ENCODE data around the gene OSBP2. TPM values are rescaled to one million over a fixed set of nuclear protein-coding genes. Genes with fewer than 3 reads are reported as not detected.

OSBP2 gene
- total RNA-seq, 3 donors from 2014 or later, result 2.9 to 5.3 (median 3.4) TPM

- no peak overlapping the region for H3K4me3 ChIP-seq
- H3K36me3 ChIP-seq (ENCODE audit: low read depth), result no peaks in the 10 kb centered on the region
- no peaks in the 10 kb centered on the region for H3K9me3 ChIP-seq
- intact Hi-C loops (cut with DNase I, micrococcal nuclease), result no loop called here
- DNase-seq, result no peak
- ATAC-seq, result no peak
- H3K4me1 ChIP-seq (ENCODE audit: low read depth), result no peaks in the 10 kb centered on the region
- TF ChIP-seq CTCF (IDR thresholded peaks at IDR 0.05), result no peak
Measured at GRCh38 chr22:30810105-30810504, 115.4 kb downstream of the OSBP2 start.

- no peak for TF ChIP-seq CTCF (IDR thresholded peaks at IDR 0.05)
- DNase-seq (no peak), ATAC-seq (no peak)
- Histone ChIP-seq H3K9me3 (no peaks in the 10 kb centered on the region), H3K4me1 (ENCODE audit: low read depth) (no peaks in the 10 kb centered on the region), H3K36me3 (ENCODE audit: low read depth) (no peaks in the 10 kb centered on the region), H3K4me3 (no peak overlapping the region)
- intact Hi-C loops (cut with DNase I, micrococcal nuclease), result no loop called here
Measured at GRCh38 chr22:30813936-30814335, 119.3 kb downstream of the OSBP2 start.

GRCh38 chr22:30816413-30816812 lies 121.7 kb downstream of the OSBP2 start:
- intact Hi-C loops (cut with DNase I, micrococcal nuclease), result no loop called here
- H3K4me1 ChIP-seq (ENCODE audit: low read depth), result no peaks in the 10 kb centered on the region
- ATAC-seq (no peak), DNase-seq (no peak)
- no peak overlapping the region for H3K4me3 ChIP-seq
- no peaks in the 10 kb centered on the region for H3K9me3 ChIP-seq
- no peak for TF ChIP-seq CTCF (IDR thresholded peaks at IDR 0.05)
- H3K36me3 ChIP-seq (ENCODE audit: low read depth), result no peaks in the 10 kb centered on the region

GRCh38 chr22:30821381-30821780 lies 126.7 kb downstream of the OSBP2 start:
- ATAC-seq (no peak), DNase-seq (no peak)
- Histone ChIP-seq H3K9me3 (no peaks in the 10 kb centered on the region), H3K36me3 (ENCODE audit: low read depth) (no peaks in the 10 kb centered on the region), H3K4me1 (ENCODE audit: low read depth) (peaks cover 9% of the 10 kb centered on the region), H3K4me3 (no peak overlapping the region)
- no peak for TF ChIP-seq CTCF (IDR thresholded peaks at IDR 0.05)
- intact Hi-C loops (cut with DNase I, micrococcal nuclease), result no loop called here

- DNase-seq, result no peak
- no peaks in the 10 kb centered on the region for H3K9me3 ChIP-seq
- intact Hi-C loops (cut with DNase I, micrococcal nuclease), result no loop called here
- H3K4me1 ChIP-seq (ENCODE audit: low read depth), result peaks cover 9% of the 10 kb centered on the region
- H3K36me3 ChIP-seq (ENCODE audit: low read depth), result no peaks in the 10 kb centered on the region
- no peak overlapping the region for H3K4me3 ChIP-seq
- no peak for ATAC-seq
- TF ChIP-seq CTCF (IDR thresholded peaks at IDR 0.05), result no peak
Measured at GRCh38 chr22:30821863-30822215, 127.2 kb downstream of the OSBP2 start.

All from mucosa of descending colon (tissue), 3 donors.